HepG2 (cell line): ENCODE results near the gene IQCE. TPM values are rescaled to one million over a fixed set of nuclear protein-coding genes. Genes with fewer than 3 reads are reported as not detected.
A peak's percentile ranks its signal among the peaks of the same experiment; 100 is the strongest.

Experiments used
- CENPX ChIP-seq: sonication (generic); formaldehyde crosslinking; IDR thresholded peaks from 2 replicates; pipeline ENCODE4 v1.9.0; 2021; ENCODE audit warnings: mild to moderate bottlenecking, missing genetic modification reagents, moderate library complexity
- GMEB2 ChIP-seq: IDR thresholded peaks from 2 replicates; pipeline ENCODE4 v1.6.1; 2016; ENCODE audit warnings: missing biosample characterization, missing genetic modification reagents, low read depth
- HDAC6 ChIP-seq: fragments of 200-600 bp; sonication (generic); IDR thresholded peaks from 2 replicates; pipeline ENCODE4 v1.7.0; 2017; ENCODE audit warnings: mild to moderate bottlenecking, antibody characterized with exemption, low read length, low read depth
- MLXIP ChIP-seq: sonication (generic); formaldehyde crosslinking; IDR thresholded peaks from 2 replicates; pipeline ENCODE4 v1.9.0; 2021; ENCODE audit warnings: missing genetic modification reagents, borderline replicate concordance
- MTF2 ChIP-seq: sonication (generic); formaldehyde crosslinking; IDR thresholded peaks from 2 replicates; pipeline ENCODE4 v1.5.0; 2020; ENCODE audit warnings: missing genetic modification reagents, borderline replicate concordance
- NCOA2 ChIP-seq: sonication (generic); formaldehyde crosslinking; IDR thresholded peaks from 2 replicates; pipeline ENCODE4 v1.8.0; 2022; ENCODE audit warnings: inconsistent platforms
- NONO ChIP-seq, 2 experiments: fragments of 450-650 bp in 1 of 2; sonication (generic) in 1 of 2; formaldehyde crosslinking in 1 of 2; IDR thresholded peaks in 1 of 2; conservative IDR thresholded peaks in 1 of 2; 2 replicates each; pipeline versions ENCODE4 v1.6.1 to v1.8.0; 2017 to 2022; ENCODE audit warnings: mild to moderate bottlenecking in 1 of 2, missing genetic modification reagents in 1 of 2, moderate library complexity in 1 of 2
- PAXIP1 ChIP-seq: sonication (generic); formaldehyde crosslinking; conservative IDR thresholded peaks from 2 replicates; pipeline ENCODE4 v1.4.0; 2020; ENCODE audit warnings: mild to moderate bottlenecking, missing genetic modification reagents, moderate library complexity
- SMC3 ChIP-seq: IDR thresholded peaks from 2 replicates; pipeline ENCODE4 v1.6.1; 2011; ENCODE audit warnings: low read length, improper control_type of control experiment
- TFDP1 ChIP-seq: IDR thresholded peaks from 2 replicates; pipeline ENCODE4 v1.6.1; 2016; ENCODE audit warnings: missing compliant biosample characterization, missing genetic modification reagents, borderline replicate concordance
- ZMAT3 ChIP-seq: sonication (generic); formaldehyde crosslinking; conservative IDR thresholded peaks from 2 replicates; pipeline ENCODE4 v1.7.0; 2021; ENCODE audit warnings: missing genetic modification reagents
- ZSCAN22 ChIP-seq: sonication (generic); formaldehyde crosslinking; IDR thresholded peaks from 2 replicates; pipeline ENCODE4 v1.4.0; 2020; ENCODE audit warnings: mild to moderate bottlenecking, missing genetic modification reagents
- polyA plus RNA-seq, 8 experiments: library from polyadenylated mRNA; depleted of rRNA in 3 of 8; stranded (reverse) in 7 of 8; unstranded in 1 of 8; fragments of >200 nt; fragmentation: Illumina TruSeq in 4 of 8; extraction: Trizol in 4 of 8; gene quantifications; 2 replicates each; pipeline versions ENCODE4 v1.2.1 to v1.2.3, GENCODE V29; 2011 to 2016; ENCODE audit warnings: low read depth in 4 of 8, missing spikeins in 1 of 8, mixed read lengths in 1 of 8; ENCODE audit not compliant: insufficient read depth in 1 of 8
- total RNA-seq, 5 experiments: library from RNA; depleted of rRNA; stranded (reverse); fragments of >200 nt; fragmentation: Illumina TruSeq; extraction: Trizol; gene quantifications; 2 replicates each; pipeline ENCODE4 v1.2.3, GENCODE V29; 2016; ENCODE audit warnings: low read depth in 1 of 5
- TF ChIP-seq, protein P1 (sequence below): sonication (generic); formaldehyde crosslinking; IDR thresholded peaks from 2 replicates; pipeline ENCODE4 v1.4.0; 2020; ENCODE audit warnings: missing genetic modification reagents
- TF ChIP-seq, protein P2 (sequence below): sonication (generic); formaldehyde crosslinking; IDR thresholded peaks from 2 replicates; pipeline ENCODE4 v1.5.0; 2020; ENCODE audit warnings: mild to moderate bottlenecking, missing genetic modification reagents, moderate library complexity
- TF ChIP-seq, protein P3 (sequence below): sonication (generic); formaldehyde crosslinking; IDR thresholded peaks from 2 replicates; pipeline ENCODE4 v1.5.0; 2020; ENCODE audit warnings: missing genetic modification reagents, mild to moderate bottlenecking, borderline replicate concordance

IQCE gene
- total and polyA plus RNA-seq, 2 of the 13 experiments (the other 11 are each of a cell fraction or from before 2014, with no cell fraction given): 1.5 to 2.5 TPM

DNA sequence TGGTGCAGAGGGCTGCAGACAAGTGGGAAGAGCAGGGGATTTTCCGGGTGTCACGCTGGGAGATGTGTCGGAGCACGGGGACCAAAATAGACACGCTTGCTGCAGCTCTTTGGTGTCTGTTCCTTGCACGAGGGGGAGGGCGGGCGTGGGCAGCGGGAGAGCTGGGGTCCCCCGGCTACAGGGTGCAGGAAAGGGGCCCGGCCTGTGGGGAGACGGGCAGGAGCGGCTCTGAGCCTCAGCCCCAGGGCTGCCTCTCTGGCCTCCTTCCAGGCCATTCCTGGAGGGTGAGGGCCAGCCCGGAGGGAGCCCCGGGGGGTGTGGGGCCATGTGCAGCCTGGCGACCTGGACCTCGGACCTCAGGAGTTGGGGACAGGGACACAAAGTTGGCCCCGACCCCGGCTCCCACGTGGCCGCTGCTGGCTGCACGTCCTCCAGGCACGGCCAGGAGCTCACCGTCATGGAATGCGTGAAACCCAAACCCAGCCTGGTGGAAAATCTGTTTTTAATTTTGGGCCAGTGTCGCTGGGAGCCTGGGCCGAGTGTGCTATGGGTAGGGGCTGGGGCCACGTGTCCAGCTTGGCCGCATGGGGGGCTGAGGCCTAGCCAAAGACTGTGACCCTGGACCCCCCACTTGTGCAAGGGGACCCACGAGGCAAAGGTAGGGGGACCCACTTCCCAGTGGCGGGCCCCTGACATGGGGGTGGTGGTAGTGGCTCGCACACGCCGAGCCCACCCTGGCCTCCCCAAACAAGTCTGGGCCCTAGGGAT, 79.6 kb downstream of the IQCE start (continued):
- no peak for TF ChIP-seq MLXIP
- no peak for TF ChIP-seq MTF2
- TF ChIP-seq ZMAT3: no peak
- TF ChIP-seq GMEB2 (CRISPR knock-in tag): no peak
- no peak for TF ChIP-seq SMC3
- no peak for TF ChIP-seq NONO (IDR thresholded peaks at IDR 0.05)
- peak; percentile 85 for TF ChIP-seq NONO (CRISPR knock-in tag; conservative IDR thresholded peaks at IDR 0.05)
- TF ChIP-seq CENPX (CRISPR knock-in tag): no peak
- TF ChIP-seq, protein P1, sequence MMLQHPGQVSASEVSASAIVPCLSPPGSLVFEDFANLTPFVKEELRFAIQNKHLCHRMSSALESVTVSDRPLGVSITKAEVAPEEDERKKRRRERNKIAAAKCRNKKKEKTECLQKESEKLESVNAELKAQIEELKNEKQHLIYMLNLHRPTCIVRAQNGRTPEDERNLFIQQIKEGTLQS: no peak
- TF ChIP-seq, protein P2, sequence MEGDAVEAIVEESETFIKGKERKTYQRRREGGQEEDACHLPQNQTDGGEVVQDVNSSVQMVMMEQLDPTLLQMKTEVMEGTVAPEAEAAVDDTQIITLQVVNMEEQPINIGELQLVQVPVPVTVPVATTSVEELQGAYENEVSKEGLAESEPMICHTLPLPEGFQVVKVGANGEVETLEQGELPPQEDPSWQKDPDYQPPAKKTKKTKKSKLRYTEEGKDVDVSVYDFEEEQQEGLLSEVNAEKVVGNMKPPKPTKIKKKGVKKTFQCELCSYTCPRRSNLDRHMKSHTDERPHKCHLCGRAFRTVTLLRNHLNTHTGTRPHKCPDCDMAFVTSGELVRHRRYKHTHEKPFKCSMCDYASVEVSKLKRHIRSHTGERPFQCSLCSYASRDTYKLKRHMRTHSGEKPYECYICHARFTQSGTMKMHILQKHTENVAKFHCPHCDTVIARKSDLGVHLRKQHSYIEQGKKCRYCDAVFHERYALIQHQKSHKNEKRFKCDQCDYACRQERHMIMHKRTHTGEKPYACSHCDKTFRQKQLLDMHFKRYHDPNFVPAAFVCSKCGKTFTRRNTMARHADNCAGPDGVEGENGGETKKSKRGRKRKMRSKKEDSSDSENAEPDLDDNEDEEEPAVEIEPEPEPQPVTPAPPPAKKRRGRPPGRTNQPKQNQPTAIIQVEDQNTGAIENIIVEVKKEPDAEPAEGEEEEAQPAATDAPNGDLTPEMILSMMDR: peak; percentile 19; the same call in 1 of the 2 replicates
- TF ChIP-seq PAXIP1 (CRISPR knock-in tag): peak; percentile 92
- TF ChIP-seq NCOA2: peak; percentile 59
- TF ChIP-seq HDAC6: no peak
- peak; percentile 40; the same call in 1 of the 2 replicates for TF ChIP-seq ZSCAN22 (CRISPR knock-in tag)
- TF ChIP-seq TFDP1: peak; percentile 82; the same call in 1 of the 2 replicates
- TF ChIP-seq, protein P3, sequence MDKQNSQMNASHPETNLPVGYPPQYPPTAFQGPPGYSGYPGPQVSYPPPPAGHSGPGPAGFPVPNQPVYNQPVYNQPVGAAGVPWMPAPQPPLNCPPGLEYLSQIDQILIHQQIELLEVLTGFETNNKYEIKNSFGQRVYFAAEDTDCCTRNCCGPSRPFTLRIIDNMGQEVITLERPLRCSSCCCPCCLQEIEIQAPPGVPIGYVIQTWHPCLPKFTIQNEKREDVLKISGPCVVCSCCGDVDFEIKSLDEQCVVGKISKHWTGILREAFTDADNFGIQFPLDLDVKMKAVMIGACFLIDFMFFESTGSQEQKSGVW (CRISPR knock-in tag): no peak
